Suprapubic skin (tissue), 3 donors: ENCODE measurements around the gene PITPNM3.

Experiments
- POLR2A ChIP-seq, 2 donors: fragments of 450-650 bp; IDR thresholded peaks; one replicate each; pipeline ENCODE4 v1.6.1; 2017; ENCODE audit warnings: antibody characterized with exemption in 2 of 2, mild to moderate bottlenecking in 2 of 2, moderate library complexity in 2 of 2
- TF ChIP-seq, protein P1 (sequence below), 2 donors: fragments of 200-600 bp in 1 of 2; fragments of 450-650 bp in 1 of 2; sonication (generic) in 1 of 2; IDR thresholded peaks; one replicate each; pipeline ENCODE4 v1.5.1; 2016 to 2019; ENCODE audit warnings: antibody characterized with exemption in 2 of 2, mild to moderate bottlenecking in 1 of 2, moderate library complexity in 1 of 2

DNA sequence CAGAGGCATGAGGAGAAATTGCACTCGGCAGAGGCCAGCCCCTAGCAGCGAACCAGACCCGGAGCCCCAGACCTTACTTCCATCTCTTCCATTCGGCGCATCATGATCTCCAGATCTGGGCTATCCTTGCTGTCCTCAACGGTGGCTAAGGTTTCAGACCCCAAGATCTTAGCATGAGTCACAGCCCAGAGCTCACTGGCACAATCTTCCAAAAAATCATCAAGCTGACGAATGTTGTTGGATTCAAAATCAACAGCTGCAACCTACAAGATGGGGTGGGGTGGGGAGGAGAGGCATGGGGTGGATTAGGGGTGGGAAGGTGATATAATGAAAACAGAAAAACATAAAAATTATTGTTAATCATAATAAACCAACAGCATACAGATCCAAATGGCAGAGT, 39.7 kb upstream of the PITPNM3 start:
- no peak for TF ChIP-seq POLR2A (IDR thresholded peaks at IDR 0.05)
- TF ChIP-seq, protein P1, sequence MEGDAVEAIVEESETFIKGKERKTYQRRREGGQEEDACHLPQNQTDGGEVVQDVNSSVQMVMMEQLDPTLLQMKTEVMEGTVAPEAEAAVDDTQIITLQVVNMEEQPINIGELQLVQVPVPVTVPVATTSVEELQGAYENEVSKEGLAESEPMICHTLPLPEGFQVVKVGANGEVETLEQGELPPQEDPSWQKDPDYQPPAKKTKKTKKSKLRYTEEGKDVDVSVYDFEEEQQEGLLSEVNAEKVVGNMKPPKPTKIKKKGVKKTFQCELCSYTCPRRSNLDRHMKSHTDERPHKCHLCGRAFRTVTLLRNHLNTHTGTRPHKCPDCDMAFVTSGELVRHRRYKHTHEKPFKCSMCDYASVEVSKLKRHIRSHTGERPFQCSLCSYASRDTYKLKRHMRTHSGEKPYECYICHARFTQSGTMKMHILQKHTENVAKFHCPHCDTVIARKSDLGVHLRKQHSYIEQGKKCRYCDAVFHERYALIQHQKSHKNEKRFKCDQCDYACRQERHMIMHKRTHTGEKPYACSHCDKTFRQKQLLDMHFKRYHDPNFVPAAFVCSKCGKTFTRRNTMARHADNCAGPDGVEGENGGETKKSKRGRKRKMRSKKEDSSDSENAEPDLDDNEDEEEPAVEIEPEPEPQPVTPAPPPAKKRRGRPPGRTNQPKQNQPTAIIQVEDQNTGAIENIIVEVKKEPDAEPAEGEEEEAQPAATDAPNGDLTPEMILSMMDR (IDR thresholded peaks at IDR 0.05): no peak
